HUDEP-2 (cell line): ENCODE data around the gene TRMT2A.

Experiments
- DNase-seq, 76 experiments: peaks; one replicate each; lab custom pipeline; 2025; ENCODE audit not compliant: unreplicated experiment in 76 of 76; lab: John Stamatoyannopoulos, UW

TRMT2A gene

GRCh38 chr22:20066617-20067383 lies 50.2 kb downstream of the TRMT2A start:
- no peak for DNase-seq

- DNase-seq: no peak
Observed at GRCh38 chr22:20065896-20066616, 51.0 kb downstream of the TRMT2A start.

GRCh38 chr22:20064545-20065262 lies 52.3 kb downstream of the TRMT2A start:
- DNase-seq: no peak

- no peak for DNase-seq
Observed at GRCh38 chr22:20064140-20064480, 52.9 kb downstream of the TRMT2A start.

- DNase-seq: no peak
Observed at GRCh38 chr22:20063271-20064139, 53.5 kb downstream of the TRMT2A start.

GRCh38 chr22:20062766-20063083 lies 54.3 kb downstream of the TRMT2A start:
- DNase-seq: no peak

- DNase-seq: no peak
Observed at GRCh38 chr22:20062043-20062765, 54.8 kb downstream of the TRMT2A start.
